Measurements from ENCODE around the gene H2BK1. TPM values are rescaled to one million over a fixed set of nuclear protein-coding genes. Genes with fewer than 3 reads are reported as not detected.

The H2BK1 gene
- total and polyA plus RNA-seq, 11 donors: not detected

DNA sequence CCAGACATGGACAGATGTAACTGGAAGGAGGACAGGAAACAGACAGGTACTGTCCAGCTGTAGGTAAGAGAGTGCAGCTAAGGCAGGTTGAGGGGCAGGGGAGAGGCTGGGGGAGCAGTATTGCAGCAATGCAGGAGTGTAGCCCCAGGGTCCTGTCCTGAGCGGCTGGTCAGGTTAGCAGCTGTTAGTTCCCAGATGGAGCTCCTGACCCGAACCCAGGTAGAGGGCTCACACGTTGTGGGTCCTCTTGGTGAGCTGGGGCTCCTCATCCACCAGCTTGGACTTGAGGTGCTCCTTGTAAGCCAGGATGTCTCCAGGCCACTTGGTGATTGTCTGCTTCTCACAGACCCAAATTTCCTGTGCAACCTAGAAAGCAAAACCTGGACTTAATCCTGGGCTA lies 3.5 kb upstream of the H2BK1 start:
- Histone ChIP-seq H3K27ac (no peak overlapping the region), H3K4me1 (no peaks in the 10 kb centered on the region), H3K36me3 (peaks cover 3 to 71% (median 66%) of the 10 kb centered on the region in 9 donors), H3K4me3 (no peak overlapping the region), H3K27me3 (no peaks in the 10 kb centered on the region), H3K9me3 (no peaks in the 10 kb centered on the region)
- intact Hi-C loops (cut with DNase I): no loop called here
- no peak for TF ChIP-seq CTCF (IDR thresholded peaks at IDR 0.05)
- no peak for TF ChIP-seq POLR2A (IDR thresholded peaks at IDR 0.05)
- DNase-seq (no peak), ATAC-seq (no peak)
- WGBS, 4 donors: 80 to 87% (median 83%) methylated on average over 2 to 3 of the region's 3 CpGs

DNA sequence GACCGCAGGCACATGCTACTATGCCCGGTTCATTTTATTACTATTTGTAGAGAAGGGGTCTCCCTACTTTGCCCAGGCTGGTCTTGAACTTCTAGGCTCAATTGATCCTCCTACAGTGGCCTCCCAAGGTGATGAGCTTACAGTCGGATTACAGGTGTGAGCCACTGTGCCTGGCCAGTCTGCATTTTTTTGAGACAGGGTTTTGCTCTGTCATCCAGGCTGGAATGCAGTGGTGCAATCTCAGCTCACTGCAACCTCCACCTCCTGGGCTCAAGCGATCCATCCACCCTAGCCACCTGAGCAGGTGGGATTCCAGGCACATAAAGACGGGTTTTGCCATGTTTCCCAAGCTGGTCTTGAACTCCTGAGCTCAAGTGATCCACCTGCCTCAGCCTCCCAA lies 2.3 kb upstream of the H2BK1 start:
- DNase-seq (no peak), ATAC-seq (no peak)
- no peaks in the 10 kb centered on the region for H3K27me3 ChIP-seq
- 79 to 96% (median 85%) methylated on average over 4 to 5 of the region's 5 CpGs for WGBS, 4 donors
- no peak overlapping the region for H3K4me3 ChIP-seq
- H3K36me3 ChIP-seq: peaks cover 3 to 59% (median 54%) of the 10 kb centered on the region in 9 donors
- TF ChIP-seq CTCF (IDR thresholded peaks at IDR 0.05): no peak
- no peak for TF ChIP-seq POLR2A (IDR thresholded peaks at IDR 0.05)
- H3K4me1 ChIP-seq: no peaks in the 10 kb centered on the region
- H3K27ac ChIP-seq: no peak overlapping the region
- H3K9me3 ChIP-seq: no peaks in the 10 kb centered on the region
- intact Hi-C loops (cut with DNase I): no loop called here

DNA sequence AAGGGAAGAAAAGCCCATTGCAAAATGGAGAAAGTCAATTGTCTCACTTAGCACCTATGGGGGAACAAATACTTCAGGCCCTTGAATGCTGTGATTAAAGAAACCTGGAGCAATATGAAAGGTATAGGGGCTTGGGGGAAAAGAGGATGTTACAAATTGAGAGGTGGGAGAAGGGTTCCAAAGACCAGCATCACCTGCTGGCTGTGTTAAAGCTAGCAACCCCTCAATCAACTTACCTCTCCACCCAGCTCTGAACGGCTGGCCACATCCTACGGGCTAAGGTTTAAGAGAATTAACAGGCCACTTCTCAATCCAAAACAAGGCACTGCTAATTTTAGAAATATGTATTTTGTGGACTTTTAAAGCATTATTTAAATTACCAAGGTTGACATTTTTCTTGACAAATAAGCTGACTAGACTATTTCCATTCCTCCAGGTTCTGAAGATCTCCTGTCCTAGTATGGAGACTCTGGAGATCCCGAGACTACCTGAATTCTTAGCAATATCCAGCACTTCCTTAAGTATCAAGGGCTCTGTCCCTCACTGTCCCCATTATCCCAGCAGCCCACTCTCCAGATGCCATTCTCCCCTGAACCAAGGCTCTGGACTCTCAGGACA lies 976 bp upstream of the H2BK1 start:
- 78 to 92% (median 83%) methylated on average over 3 of the region's 3 CpGs for WGBS, 4 donors

GRCh38 chr7:151209588-151209987 lies 700 bp downstream of the H2BK1 start:
- Histone ChIP-seq H3K27ac (no peak overlapping the region), H3K36me3 (peaks cover 0 to 29% (median 23%) of the 10 kb centered on the region in 9 donors), H3K9me3 (no peaks in the 10 kb centered on the region), H3K27me3 (peaks cover 0 to 4% (median 0%) of the 10 kb centered on the region in 9 donors), H3K4me3 (no peak overlapping the region), H3K4me1 (no peaks in the 10 kb centered on the region)
- 84 to 87% (median 86%) methylated on average over 5 to 6 of the region's 6 CpGs for WGBS, 4 donors
- TF ChIP-seq CTCF (IDR thresholded peaks at IDR 0.05) (no peak), POLR2A (IDR thresholded peaks at IDR 0.05) (no peak)
- DNase-seq (peak in 1 of 5 donors; percentile 9), ATAC-seq (peak in 1 of 4 donors; percentile 11)
- intact Hi-C loops (cut with DNase I): no loop called here

More for the DNA sequence above, 976 bp upstream of the H2BK1 start:
- Histone ChIP-seq H3K27ac (no peak overlapping the region), H3K4me3 (no peak overlapping the region), H3K9me3 (no peaks in the 10 kb centered on the region), H3K27me3 (no peaks in the 10 kb centered on the region), H3K36me3 (peaks cover 2 to 46% (median 40%) of the 10 kb centered on the region in 9 donors), H3K4me1 (no peaks in the 10 kb centered on the region)
- TF ChIP-seq CTCF (IDR thresholded peaks at IDR 0.05): no peak
- no peak for TF ChIP-seq POLR2A (IDR thresholded peaks at IDR 0.05)
- intact Hi-C loops (cut with DNase I): no loop called here
- DNase-seq (peak in 1 of 5 donors; percentile 3), ATAC-seq (no peak)

Measured in heart left ventricle (tissue), 16 donors.